Right atrium auricular region (tissue), 2 donors: Measurements from ENCODE around the gene TRPV3. TPM values are rescaled to one million over a fixed set of nuclear protein-coding genes. Genes with fewer than 3 reads are reported as not detected.

ENCODE experiments used
- DNase-seq: peaks from one replicate; pipeline ENCODE4 v3.0.0-alpha.2; 2019; ENCODE audit warnings: low spot score
- H3K27ac ChIP-seq, 2 donors: fragments of 200-600 bp; sonication (generic); 1 replicate in 1 of 2; 2 replicates in 1 of 2; pipeline ENCODE4 v1.5.1; 2016 to 2019
- H3K27me3 ChIP-seq, 2 donors: fragments of 200-600 bp; sonication (generic); one replicate each; pipeline versions ENCODE4 v1.5.1 to v1.6.0; 2017 to 2019
- H3K36me3 ChIP-seq: fragments of 200-600 bp; sonication (generic); one replicate; pipeline ENCODE4 v1.5.1; 2016
- H3K4me1 ChIP-seq, 2 donors: fragments of 200-600 bp; sonication (generic); one replicate each; pipeline versions ENCODE4 v1.5.1 to v1.6.0; 2017 to 2019
- H3K4me3 ChIP-seq, 2 donors: fragments of 200-600 bp; sonication (generic); 1 replicate in 1 of 2; 2 replicates in 1 of 2; pipeline ENCODE4 v1.5.1; 2017 to 2019; ENCODE audit warnings: mild to moderate bottlenecking in 1 of 2, moderate library complexity in 1 of 2
- H3K9me3 ChIP-seq, 2 donors: fragments of 200-600 bp; sonication (generic); one replicate each; pipeline ENCODE4 v1.5.1; 2019
- total RNA-seq, 2 donors: library from RNA; depleted of rRNA; stranded (reverse); fragments of >200 nt; gene quantifications; one replicate each; pipeline ENCODE4 v1.1.0, GENCODE V29; 2016
- TF ChIP-seq, protein P1 (sequence below), 2 donors: fragments of 200-600 bp; sonication (generic); IDR thresholded peaks; one replicate each; pipeline ENCODE4 v1.5.1; 2019; ENCODE audit warnings: antibody characterized with exemption in 2 of 2

Gene TRPV3
- total RNA-seq, 2 donors from 2014 or later = 0.51 to 2.8 TPM

DNA sequence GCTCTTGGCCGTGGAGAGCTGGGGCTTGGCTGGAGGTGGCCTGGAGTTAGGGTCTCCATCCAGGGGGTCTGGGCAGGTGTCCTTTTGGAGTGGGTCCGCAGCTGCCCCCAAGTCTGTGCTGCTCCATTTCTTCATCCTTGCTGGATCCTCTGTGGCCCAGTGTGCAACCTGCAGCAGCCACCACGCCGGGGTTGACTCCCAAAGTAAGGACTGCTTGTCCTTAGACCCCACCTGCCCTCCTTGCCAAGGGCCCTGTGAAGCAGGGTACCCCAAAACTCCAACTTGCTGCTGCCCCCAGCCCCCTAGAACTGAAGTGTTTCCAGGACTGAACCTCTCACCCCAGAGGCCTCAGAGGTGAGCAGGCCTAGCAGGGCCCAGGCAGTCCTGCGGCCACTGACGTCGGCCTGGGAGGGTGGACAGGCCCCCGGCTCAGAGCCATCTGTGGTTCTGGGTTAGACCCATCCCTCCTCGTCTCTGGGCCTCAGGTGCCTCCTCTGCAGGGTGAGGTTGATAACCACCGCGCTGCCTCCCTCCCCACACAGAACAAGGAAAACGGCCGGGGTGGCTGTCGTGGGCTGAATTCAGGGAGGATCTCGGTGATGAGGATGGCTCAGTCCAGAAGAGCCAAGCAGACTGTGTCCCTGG lies 34.7 kb upstream of the TRPV3 start:
- Histone ChIP-seq H3K36me3 (peaks cover 48% of the 10 kb centered on the region), H3K4me3 (no peak overlapping the region), H3K9me3 (no peaks in the 10 kb centered on the region), H3K27ac (no peak overlapping the region), H3K27me3 (no peaks in the 10 kb centered on the region), H3K4me1 (peaks cover 0 to 6% of the 10 kb centered on the region in 2 donors)
- TF ChIP-seq, protein P1, sequence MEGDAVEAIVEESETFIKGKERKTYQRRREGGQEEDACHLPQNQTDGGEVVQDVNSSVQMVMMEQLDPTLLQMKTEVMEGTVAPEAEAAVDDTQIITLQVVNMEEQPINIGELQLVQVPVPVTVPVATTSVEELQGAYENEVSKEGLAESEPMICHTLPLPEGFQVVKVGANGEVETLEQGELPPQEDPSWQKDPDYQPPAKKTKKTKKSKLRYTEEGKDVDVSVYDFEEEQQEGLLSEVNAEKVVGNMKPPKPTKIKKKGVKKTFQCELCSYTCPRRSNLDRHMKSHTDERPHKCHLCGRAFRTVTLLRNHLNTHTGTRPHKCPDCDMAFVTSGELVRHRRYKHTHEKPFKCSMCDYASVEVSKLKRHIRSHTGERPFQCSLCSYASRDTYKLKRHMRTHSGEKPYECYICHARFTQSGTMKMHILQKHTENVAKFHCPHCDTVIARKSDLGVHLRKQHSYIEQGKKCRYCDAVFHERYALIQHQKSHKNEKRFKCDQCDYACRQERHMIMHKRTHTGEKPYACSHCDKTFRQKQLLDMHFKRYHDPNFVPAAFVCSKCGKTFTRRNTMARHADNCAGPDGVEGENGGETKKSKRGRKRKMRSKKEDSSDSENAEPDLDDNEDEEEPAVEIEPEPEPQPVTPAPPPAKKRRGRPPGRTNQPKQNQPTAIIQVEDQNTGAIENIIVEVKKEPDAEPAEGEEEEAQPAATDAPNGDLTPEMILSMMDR (IDR thresholded peaks at IDR 0.05) = no peak
- DNase-seq = no peak

DNA sequence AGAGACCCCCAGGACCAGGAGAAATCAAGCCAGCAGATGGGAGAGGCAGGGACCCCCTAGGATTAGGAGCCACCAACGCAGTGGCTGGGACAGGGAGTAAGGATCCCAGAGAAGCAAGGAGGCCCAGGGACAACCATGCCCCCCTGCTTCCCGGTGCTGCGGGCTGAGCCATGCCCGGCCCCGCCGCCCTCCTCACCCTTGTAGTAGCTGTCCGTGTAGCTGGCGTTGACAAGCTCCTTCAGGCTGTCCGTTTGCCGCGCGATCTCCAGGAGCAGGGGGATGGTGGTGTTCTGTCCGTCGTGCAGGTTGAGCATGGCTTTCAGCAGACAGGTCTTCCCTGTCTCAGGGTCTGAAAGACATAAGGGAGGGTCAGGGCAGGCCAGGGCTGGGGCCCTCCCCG lies 33.2 kb upstream of the TRPV3 start:
- Histone ChIP-seq H3K9me3 (no peaks in the 10 kb centered on the region), H3K4me3 (no peak overlapping the region), H3K27ac (no peak overlapping the region), H3K36me3 (peaks cover 62% of the 10 kb centered on the region), H3K4me1 (peaks cover 0 to 6% of the 10 kb centered on the region in 2 donors), H3K27me3 (no peaks in the 10 kb centered on the region)
- DNase-seq = no peak
- TF ChIP-seq, protein P1 (IDR thresholded peaks at IDR 0.05) = no peak

DNA sequence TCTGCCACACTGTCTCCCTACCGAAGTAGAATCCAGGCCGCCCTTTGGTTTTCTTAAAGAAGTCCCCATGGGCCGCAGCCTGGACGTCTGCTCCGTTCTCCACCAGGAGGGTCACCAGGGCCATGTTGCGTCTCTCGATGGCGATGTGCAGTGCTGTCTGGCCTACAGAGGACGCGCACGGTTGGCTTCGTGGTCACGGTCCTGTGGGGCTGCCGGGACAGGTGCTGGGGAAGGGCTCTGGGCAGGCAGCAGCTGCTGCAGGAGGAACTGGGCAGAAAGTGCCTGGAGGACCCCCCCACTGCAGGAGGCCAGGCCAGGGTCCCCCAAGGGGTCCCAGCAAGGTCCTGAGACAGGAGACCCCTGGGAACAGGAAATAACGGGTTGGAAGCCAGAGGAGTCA lies 32.6 kb upstream of the TRPV3 start:
- Histone ChIP-seq H3K36me3 (peaks cover 68% of the 10 kb centered on the region), H3K4me1 (peaks cover 0 to 6% of the 10 kb centered on the region in 2 donors), H3K27me3 (no peaks in the 10 kb centered on the region), H3K27ac (no peak overlapping the region), H3K4me3 (no peak overlapping the region), H3K9me3 (no peaks in the 10 kb centered on the region)
- DNase-seq = no peak
- TF ChIP-seq, protein P1 (IDR thresholded peaks at IDR 0.05) = no peak

DNA sequence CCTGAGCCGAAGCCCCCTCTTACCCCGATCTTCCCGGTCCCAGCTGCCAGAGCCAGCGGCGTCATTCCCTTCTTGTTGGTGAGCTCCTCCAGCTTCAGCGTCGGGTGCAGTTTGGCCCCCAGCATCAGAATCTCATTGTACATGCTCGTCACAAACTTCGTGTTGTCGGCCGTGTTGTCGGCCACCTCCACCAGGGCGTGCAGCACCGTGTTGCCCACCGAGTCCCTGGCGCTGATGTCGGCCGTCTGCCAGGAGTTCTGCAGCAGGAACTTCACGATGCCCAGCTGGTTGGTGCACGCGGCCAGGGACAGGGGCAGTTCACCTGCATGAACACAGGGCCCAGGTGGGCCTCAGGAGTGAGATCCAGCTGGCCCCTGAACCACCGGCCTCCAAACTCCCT lies 32.2 kb upstream of the TRPV3 start:
- TF ChIP-seq, protein P1 (IDR thresholded peaks at IDR 0.05) = no peak
- peaks cover 68% of the 10 kb centered on the region for H3K36me3 ChIP-seq
- no peak for DNase-seq
- no peak overlapping the region for H3K4me3 ChIP-seq
- no peaks in the 10 kb centered on the region for H3K9me3 ChIP-seq
- no peak overlapping the region for H3K27ac ChIP-seq
- H3K27me3 ChIP-seq = no peaks in the 10 kb centered on the region
- peaks cover 0 to 6% of the 10 kb centered on the region in 2 donors for H3K4me1 ChIP-seq

DNA sequence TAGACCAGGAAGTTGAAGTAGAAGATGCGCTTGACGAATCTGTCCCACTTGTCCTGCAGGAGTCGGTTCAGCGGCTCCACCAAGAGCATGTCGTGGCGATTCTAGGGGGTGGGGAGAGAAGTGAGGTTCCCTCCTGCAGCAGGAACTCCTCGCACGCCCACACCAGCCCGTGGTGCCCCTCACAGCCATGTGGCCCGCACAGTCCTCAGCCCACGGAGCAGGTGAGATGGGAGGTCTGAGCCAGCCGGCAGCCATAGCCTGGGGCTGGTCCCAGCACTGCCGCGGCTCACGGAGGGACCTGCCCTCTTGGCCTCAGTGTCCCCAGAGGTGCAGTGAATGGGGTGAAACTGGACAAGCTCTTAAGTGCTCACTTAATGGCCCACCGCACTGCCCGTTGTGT lies 28.2 kb upstream of the TRPV3 start:
- DNase-seq = no peak
- H3K36me3 ChIP-seq = peaks cover 61% of the 10 kb centered on the region
- no peaks in the 10 kb centered on the region for H3K9me3 ChIP-seq
- TF ChIP-seq, protein P1 (IDR thresholded peaks at IDR 0.05) = no peak
- no peaks in the 10 kb centered on the region for H3K4me1 ChIP-seq
- no peak overlapping the region for H3K4me3 ChIP-seq
- no peaks in the 10 kb centered on the region for H3K27me3 ChIP-seq
- H3K27ac ChIP-seq = no peak overlapping the region

DNA sequence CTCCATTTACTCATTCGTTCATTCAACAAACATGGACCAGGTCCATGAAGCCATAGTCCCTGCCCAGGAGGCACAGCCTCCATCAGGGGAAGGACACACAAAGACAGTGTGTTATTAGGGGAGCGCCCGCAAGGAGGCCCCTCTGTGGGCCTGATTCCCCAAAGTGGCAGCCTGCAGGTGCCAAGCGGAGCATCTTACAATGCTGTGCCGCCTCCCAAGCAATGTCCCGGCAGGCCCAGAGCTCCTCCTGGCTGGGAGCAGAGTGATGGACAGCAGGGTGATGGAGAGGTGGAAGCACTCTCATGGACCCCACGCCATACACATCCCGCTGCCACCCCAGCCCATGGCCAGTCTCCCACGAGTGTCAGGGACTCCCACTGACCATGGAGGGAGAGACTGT lies 25.8 kb upstream of the TRPV3 start:
- TF ChIP-seq, protein P1 (IDR thresholded peaks at IDR 0.05) = no peak

More for the DNA sequence above, 25.8 kb upstream of the TRPV3 start:
- no peak overlapping the region for H3K27ac ChIP-seq
- DNase-seq = no peak
- H3K4me1 ChIP-seq = no peaks in the 10 kb centered on the region
- no peaks in the 10 kb centered on the region for H3K27me3 ChIP-seq
- H3K9me3 ChIP-seq = no peaks in the 10 kb centered on the region
- H3K36me3 ChIP-seq = peaks cover 48% of the 10 kb centered on the region
- H3K4me3 ChIP-seq = no peak overlapping the region
